ENCODE results near the gene SIX5.
"Not testable (repeated sequence)": the region's sequence is repeated elsewhere in the genome, so short reads cannot be mapped to it uniquely, and the experiment has no call there.

SIX5 gene

DNA sequence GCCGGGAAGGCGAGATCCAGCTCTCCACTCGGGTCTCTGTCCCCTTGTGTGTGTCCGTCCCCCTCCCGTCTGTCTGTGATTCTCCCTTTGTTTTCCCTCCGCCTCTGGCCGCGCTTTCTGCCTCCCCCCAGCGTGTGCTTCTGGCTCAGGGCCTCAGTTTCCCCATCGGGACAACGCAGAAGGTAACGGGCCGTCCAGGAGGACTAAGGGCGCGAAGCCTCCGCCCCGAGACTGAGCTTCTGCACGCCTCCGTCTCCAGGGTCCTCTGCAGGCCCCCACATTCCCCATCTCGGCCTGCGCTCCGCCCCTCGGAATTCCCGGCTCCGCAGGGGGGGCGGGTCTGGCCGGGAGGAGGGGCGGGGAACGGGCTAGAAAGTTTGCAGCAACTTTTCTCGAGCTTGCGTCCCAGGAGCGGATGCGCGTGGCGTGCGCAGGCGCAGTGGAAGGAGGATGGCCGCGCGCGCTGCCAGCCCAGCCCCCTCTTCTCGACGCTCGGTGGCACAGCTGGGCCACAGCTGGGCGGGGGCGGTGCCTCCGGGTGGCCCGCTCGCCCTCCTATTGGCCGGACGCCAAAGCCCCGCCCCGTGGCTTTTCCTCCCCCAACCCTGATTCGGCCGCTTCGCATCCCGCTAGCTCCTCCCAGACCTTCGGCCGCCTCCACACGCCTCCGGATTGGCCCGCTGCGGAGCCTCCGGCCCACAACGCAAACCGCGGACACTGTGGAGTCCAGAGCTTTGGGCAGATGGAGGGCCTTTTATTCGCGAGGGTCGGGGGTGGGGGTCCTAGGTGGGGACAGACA, at the start of gene SIX5:
Gene SIX5, minus strand, starts transcription at position 269 of the 799 bp plus-strand sequence. CDS start 408 bp downstream, outside the sequence.
- peak; percentile 93 for DNase-seq

DNA sequence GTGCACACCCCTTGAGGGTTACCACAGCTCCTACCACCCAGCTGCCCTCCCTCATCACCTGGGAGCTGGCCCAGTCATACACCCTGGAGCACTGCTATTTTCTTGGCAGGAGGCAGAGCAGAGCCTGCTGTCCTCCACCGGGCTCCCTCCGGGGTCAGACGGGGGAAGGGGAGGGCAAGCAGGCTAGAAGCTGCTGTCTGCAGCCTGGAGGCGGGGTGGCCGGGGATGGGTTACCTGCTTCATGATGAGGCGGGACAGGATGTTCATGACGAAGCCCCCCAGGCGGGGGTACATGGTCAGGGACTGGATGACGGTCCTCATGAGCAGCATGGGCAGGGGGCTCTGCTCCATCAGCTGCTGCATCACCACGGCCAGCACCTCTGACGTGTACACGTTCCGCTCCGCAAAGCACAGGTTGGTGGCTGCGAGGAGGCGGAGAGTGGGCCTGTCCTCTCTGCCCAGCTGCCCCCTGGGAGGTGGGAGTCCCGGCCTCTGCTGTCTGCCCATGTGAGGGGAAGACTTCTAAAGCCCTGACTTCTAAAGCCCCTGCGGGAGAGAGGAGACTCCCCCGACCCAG, 48.8 kb upstream of the SIX5 start:
- no peak for DNase-seq

DNA sequence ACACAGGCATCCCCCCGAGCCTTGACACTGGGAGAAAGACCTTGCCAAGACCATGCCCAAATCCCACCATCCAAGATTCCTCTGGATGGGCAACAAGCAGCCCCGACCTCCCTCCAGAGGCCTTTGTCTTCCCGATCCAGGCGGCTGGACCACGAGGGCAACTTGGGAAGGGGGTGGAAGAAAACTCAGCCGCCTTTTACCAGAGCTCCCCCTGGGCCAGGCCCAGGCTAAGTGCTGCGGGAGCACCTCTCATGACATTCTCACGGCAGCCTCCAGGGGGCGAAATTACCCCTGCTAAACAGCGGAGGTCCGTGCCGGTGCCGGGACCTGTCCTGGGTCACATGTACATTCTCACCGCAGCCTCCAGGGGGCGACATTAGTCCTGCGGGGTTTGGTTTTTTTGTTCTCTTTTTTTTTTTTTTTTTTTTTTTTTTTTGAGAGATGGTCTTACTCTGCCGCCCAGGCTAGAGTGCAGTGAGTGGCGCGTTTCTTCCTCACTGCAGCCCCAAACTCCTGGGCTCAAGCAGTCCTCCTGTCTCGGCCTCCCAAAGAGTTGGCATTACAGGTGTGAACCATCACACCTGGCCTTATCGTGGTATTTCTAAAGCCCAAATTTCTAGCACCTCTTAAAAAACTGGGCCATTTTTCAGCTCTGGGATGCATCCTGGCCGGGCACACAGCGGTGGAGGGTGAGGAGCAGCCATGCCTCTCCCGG, 48.1 kb upstream of the SIX5 start:
- peak; percentile 99 for DNase-seq

DNA sequence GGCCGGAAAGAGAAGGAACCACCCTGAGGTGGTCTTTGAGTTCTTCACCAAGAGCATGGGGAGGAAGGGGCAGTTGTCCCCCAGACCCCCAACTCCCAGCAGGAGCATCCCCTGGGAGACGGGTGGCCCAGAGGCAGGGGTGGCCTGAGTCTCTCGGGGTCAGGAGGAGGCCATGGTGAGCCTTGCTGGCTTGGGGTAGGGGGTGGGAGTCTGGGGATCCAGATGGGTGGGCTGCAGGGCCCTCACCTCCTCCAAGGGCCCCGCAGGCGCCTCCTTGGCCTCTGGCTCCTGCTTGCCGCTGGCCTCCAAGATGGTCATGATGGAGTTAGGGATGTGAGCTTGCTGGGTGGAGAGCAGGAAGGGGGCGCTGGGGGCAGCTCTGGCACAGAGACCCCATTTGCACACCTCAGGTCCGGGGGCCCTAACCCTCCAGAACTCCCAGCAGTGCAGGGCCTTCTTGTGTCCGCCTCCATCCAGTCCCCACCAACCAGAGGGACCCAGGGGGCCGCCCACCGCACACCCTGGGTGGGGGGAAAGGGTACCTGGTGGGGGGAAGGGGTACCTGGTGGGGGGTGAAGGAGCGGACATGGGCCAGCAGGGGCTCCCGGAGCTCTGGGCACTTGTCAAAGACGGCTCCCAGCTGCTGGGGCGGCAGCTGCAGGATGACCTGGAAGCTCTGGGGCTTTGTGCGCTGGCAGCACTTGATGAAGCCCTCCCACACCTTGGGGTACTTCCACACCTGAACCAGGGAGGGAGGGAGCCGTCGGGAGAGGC, 47.4 kb upstream of the SIX5 start:
- no peak for DNase-seq

DNA sequence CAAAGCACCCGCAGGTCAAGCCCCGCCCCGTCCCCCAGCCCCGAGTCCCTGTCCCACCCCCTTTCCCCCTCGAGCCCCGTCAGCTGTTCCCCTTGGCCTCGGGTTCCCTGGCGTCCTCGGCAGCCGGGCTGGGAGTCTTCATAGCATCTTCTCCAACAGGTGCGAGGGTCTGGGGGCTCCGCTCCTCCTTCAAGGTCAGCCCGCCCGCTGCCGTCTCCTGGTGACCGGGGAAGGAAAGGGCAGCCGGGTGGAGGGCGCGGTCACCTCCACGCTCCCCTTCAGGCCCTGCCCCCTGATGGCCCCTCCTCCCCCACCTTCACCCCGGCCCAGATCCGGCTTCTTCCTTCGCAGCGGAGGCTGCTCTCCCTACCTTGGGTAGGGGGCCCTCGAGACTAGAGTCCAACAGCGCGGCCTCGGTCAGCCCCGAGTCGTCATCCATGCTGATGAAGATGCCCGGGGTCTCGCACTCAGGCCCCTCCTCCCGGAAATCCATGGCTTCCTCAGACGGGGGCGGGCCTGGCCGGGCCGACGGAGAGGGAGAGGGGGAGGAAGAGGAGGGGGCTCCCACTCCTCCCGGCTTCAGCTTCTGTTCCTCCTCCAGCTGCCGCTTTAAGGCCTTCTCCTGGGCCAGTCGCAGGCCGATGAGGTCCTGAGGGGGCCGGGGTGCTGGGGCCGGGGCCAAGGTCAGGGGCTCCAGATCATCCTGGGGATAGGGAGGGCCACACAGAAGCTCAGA, 46.6 kb upstream of the SIX5 start:
- no peak for DNase-seq

DNA sequence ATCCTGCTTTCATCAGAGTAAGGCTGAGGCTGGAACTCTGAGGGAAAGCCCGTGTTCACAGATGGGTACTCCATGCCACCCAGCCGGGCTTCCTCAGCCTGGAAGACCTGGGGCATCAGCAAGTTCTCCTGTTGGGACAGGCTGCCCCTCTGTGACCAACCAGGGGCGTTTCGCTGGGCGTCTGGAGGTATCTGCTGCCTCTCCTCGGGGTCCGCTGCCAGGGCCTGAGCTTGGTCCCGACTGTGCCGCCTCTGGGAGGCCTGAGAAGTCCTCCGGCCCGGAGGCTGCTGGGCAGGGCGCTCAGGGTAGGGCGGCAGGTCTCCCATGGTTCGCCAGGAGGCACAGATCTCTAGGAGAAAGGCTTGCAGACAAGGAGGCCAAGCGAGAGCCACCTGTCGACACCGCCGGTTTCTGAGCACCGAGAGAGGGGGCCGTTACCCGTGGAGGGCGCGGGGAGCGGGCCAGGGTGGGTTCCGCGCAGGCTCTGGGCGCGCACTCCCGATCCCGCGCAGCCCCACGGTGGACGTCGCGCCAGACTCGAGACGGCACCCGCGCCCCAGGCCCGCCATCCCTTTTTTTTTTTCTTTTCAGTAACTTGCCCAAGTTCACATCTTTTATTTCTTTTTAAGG, 45.9 kb upstream of the SIX5 start, which contains the start of gene RSPH6A:
Gene RSPH6A, minus strand, starts transcription at position 458 of the 630 bp plus-strand sequence. Its CDS starts 132 bp downstream, at position 326.
- DNase-seq, result no peak

DNA sequence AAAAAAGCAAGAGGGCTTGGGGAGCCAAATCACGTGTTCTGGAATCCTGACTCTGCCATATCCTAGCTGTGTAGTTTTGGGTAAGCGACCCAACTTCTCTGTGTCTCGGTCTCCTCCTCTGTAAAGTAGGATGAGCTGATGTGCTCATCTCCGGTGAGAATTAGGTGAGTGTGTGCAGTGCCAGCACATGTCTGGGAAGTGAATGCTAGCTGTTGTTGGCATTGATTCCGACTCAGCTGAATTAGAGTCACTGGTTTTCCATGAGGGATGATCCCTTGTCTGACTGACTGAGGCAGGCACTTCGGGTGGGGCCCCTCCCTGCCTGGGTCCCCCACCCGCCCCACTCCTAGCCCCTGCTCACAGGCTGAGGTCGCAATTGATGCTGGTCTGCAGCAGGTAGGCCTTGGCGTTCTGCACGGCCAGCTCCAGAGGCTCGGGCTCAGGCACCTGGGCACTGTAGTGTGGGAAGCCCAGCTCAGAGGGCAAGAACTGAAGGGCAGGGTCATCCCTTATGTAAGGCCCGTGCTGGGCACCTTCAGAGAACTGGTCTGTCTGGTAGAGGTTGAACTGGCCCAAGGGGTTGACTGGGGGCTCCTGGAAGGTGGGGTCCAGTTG, 45.2 kb upstream of the SIX5 start:
- no peak for DNase-seq

DNA sequence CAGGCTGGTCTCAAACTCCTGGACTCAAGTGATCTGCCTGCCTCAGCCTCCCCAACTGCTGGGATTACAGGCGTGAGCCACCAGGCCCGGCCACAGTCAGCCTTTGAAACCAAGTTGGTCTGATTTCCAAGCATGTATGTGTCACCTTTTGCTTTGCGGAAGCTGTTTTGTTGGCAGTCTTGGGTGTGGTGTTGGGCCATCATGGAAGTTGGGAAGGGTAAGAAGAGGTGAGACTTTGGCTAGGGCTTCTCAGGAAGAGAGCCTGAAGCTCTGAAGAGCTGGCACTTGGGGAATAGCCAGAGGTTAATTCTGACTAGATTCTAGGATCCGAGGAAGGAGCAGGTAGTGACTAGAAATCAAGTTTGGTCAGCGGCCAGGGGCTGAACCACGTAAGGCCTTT, 43.2 kb upstream of the SIX5 start:
- no peak for DNase-seq

DNA sequence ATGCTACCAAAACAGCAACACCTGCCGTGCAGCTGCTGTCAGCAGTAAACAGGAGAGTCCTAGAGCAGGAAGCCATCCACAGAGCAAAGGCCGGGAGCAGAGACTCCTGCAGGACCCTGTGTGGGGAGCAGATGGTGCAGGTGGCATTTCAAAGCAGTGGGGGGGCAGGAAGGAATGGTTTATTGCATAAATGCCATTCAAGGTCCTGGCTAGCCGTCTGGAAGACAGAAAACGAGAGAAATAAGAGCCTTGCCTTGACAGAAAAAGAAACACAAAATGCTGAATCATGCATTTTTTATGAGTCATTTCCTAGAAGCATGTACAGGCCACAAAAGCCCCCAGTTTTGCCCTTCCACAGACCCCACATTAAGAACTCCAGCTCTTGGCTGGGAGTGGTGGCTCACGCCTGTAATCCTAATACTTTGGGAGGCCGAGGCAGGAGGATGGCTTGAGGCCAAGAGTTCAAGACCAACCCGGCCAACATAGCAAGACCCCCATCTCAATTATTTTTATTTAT, 40.6 kb upstream of the SIX5 start:
- no peak for DNase-seq

DNA sequence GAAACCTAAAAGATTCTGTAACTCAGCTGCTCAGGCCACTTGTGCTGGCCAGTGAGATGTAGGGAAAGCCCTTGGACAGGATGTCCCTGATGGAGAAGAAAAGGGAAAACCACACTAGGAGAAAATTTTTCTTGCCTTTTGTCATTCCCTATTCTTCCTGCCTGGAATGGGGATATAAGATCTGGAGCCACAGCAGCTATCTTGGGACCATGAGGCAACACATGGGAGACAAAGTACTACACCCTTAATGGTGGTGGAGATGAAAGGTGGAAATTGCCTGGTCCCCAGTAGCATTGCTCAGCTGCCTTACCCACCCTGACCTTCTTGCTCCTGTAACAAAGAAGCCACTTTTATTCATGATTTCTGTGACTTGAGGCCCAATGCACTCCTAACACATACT, 36.7 kb upstream of the SIX5 start:
- no peak for DNase-seq

DNA sequence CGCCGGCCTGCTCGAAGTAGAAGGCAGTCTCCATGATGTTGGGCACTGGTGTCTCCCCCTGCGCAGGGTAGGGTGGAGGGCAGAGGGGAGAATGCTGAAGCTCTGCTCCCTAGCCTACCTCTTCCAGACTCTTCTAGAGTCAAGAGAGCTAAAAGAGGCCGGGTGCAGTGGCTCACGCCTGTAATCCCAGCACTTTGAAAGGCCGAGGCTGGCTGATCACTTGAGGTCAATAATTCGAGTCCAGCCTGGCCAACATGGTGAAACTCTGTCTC, 35.8 kb upstream of the SIX5 start:
- DNase-seq, result no peak

DNA sequence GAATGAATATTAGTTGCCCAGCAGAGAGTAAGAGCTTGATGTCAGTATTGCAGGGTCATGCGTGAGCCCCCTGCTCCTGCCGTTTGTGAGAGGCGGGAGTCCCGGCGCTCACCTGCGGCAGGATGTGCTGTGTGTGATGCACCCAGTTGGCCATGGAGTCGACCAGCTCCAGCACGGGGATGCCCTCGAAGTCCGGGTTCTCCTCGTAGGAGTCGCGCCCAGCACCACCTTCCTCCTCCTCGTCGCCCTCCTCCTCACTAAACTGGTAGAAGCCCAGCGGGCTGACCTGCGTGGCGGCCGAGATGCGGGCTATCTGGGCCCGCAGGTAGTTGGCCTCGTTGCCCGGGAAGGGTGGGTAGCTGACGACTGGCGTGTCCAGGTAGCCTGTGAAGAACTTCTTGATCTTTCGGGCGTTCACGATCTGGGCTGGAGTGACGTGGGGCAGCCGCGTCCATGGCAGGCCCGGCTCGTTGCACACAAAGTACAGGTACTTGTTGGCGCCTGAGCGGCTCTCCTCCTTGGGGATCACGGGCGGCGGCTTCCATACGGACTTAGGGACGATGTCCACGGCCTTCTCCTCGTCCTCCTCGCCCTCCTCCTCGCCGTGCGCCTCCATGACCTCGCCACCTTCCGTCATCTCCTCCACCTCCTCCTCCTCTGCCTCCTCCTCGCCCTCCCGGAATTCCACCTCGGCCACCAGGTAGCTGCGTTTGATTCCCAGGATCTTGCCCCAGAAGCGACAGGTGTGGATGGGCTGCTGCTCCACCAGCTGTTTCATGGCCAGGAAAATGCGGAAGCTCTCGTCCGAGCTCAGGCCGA, 35.3 kb upstream of the SIX5 start:
- no peak for DNase-seq

DNA sequence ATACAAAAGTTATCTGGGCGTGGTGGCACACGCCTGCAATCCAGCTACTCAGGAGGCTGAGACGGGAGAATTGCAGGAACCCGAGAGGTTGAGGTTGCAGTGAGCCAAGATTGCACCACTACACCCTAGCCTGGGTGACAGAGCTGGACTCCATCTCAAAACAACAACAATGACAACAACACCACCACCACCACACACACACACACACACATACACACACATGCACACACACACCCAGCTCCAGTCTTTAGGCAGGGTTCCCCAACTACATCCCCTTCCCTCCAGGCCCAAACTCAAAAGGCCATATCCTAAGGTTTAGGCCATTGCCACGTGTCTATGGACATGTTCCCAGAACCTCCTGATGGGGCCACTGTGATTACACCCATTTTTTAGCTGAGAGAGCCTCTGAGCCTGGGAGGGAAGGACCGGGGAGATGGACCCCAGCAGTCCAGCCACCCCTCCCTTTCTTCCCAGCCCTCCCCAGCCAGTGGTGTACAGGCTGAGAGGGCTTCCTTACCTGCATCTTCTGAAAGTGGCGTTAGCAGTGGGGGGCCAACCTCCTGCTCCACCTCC, 32.6 kb upstream of the SIX5 start:
- no peak for DNase-seq

DNA sequence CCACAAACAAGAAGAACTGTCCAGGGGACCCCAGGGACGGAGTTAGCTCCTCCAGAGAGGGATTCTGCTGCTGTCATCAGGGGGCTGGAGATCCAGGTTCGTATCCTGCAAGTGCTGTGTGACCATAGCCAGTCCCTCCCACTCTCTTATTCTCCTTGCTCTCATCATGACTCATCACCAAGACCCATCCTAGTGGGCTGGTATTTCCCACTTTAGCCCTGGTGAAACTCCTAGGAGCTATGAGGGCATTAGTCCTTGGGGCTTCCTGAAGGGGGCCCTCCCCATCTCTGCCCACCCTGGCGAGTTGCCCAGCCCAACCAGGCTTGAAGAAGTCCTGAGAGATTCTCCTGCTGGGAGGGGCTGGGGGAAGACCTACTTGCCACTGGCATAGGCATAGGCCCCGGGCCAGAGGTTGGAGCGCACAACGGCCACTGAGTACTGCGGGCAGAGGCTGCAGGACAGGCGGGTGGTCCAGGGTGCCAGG, 31.1 kb upstream of the SIX5 start:
- no peak for DNase-seq

DNA sequence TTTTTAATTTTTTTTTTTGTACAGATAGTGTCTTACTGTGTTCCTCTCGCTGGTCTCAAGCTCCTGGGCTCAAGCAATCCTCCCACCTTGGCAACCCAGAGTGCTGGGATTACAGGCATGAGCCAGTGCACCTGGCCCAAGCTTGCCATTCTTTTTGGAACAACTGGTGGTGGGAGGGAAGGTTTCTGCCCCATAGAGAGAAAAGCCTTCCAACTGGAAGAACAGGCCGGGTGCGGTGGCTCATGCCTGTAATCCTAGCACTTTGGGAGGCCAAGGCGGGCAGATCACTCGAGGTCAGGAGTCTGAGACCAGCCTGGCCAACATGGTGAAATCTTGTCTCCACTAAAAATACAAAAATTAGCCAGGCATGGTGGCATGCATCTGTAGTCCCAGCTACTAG, 30.5 kb upstream of the SIX5 start:
- DNase-seq, result not testable (repeated sequence)

DNA sequence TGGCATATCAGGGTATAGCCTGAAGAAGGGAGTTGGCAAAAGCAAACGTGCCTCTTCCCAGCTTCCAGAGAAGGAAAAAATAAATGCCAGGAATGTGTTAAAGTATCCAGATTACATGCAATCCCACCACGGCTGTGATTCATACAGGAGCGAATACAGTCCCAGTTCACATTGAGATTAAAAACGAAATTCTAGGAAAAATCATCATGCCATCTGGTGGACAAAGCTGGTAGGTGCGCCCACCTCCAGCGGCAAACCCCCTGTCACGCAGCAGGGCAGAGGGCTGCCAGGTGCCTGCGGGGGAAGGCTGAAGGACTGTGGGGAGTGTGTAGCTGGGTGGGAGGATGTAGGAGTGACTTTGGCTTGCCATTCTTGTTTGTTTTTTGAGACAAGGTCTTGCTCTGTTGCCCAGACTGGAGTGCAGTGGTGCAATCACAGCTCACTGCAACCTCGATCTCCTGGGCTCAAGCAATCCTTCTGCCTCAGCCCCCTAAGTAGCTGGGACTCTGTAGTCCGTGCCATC, 30.0 kb upstream of the SIX5 start:
- DNase-seq, result peak; percentile 73

DNA sequence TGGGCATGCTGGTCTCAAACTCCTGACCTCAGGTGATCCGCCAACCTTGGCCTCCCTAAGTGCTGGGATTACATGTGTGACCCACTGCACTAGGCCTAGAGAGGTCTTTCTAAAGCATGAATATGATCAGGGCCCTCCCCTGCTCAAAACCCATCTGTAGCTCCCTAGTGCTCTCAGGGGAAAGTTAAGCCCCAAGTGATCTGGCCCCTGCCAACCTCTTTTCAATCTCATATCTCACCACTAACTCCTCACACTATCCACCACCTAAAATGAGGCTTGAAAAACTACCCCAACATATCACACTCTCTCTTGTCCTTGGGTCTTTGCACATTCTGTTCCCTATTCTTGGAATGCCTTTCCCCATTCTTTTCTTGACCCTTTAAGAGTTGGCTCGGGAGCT, 25.6 kb upstream of the SIX5 start:
- DNase-seq, result no peak

DNA sequence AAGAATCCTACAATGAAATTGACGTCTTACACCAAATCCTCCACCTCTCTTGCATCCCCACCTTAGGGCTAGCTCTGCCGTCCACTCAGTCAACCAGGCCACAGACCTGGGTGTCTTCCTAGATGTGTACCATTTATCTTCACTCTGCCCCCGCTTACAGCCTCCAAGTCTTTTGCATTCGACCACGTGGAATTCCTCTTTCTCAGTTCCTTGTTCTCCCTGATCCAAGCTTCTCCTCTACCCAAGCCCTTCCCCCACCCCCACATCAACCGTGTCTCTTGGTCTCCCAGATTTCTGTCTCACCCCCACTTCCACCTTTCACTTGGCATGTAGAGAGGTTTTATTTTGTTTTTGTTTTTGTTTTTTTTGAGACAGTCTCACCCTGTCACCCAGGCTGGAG, 24.8 kb upstream of the SIX5 start:
- no peak for DNase-seq

DNA sequence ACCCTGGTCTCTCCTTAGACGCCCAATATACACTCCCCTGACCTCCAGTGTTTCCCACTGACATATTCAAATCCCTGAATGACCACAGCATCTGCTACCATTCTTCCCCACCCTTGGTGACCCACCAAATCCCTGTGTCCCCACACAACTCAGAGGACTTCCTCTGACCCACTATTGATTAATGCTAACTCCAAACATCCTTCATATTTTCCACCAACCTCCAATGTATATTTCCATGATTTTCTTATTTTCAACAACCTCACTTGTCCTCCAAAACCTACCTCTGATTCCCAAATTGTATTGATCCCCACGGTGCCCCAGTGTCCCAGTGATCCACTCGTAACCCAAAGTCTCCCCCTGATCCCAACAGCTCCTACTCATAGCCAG, 24.1 kb upstream of the SIX5 start:
- DNase-seq, result no peak
